Keratinocyte (primary cell): ENCODE results near the gene CA12. TPM values are rescaled to one million over a fixed set of nuclear protein-coding genes. Genes with fewer than 3 reads are reported as not detected.

Experiments used
- DNase-seq: peaks from one replicate; pipeline ENCODE4 v3.0.0-alpha.2; 2011; ENCODE audit warnings: low read depth, missing footprints, low spot score
- FAIRE-seq: peaks from 2 replicates; lab custom pipeline; 2011; peaks lifted over from hg19 to GRCh38; lab: Jason Lieb, UNC
- H2AFZ ChIP-seq: 2 replicates; pipeline ENCODE4 v1.6.0; 2012; ENCODE audit warnings: low read length, control low read depth, inconsistent platforms; ENCODE audit not compliant: control insufficient read depth
- H3K27ac ChIP-seq: 2 replicates; pipeline ENCODE4 v1.5.1; 2011; ENCODE audit warnings: low read length; ENCODE audit not compliant: control insufficient read depth, insufficient read depth
- H3K27me3 ChIP-seq: 3 replicates; pipeline ENCODE4 v1.6.0; 2011; ENCODE audit warnings: low read length; ENCODE audit not compliant: control insufficient read depth, insufficient read depth; ENCODE audit errors: extremely low read depth
- H3K36me3 ChIP-seq, 2 experiments: 2 replicates in 1 of 2; 3 replicates in 1 of 2; pipeline ENCODE4 v1.5.1; 2011; ENCODE audit warnings: low read length in 2 of 2, mild to moderate bottlenecking in 1 of 2; ENCODE audit not compliant: control insufficient read depth in 2 of 2, insufficient read depth in 2 of 2; ENCODE audit errors: extremely low read depth in 1 of 2
- H3K4me1 ChIP-seq: 3 replicates; pipeline ENCODE4 v1.5.1; 2011; ENCODE audit warnings: low read length; ENCODE audit not compliant: control insufficient read depth, insufficient read depth; ENCODE audit errors: extremely low read depth
- H3K4me2 ChIP-seq: 3 replicates; pipeline ENCODE4 v1.6.0; 2011; ENCODE audit warnings: low read depth, low read length; ENCODE audit not compliant: control insufficient read depth, insufficient read depth; ENCODE audit errors: extremely low read depth
- H3K4me3 ChIP-seq, 3 experiments: fragments of 200-600 bp in 1 of 3; sonication (generic) in 1 of 3; 2 replicates in 2 of 3; 3 replicates in 1 of 3; pipeline ENCODE4 v1.5.1; 2011 to 2016; ENCODE audit warnings: low read length in 3 of 3, mild to moderate bottlenecking in 3 of 3, control low read depth in 2 of 3, inconsistent platforms in 1 of 3, low read depth in 1 of 3, mixed read lengths in 1 of 3, mixed run types in 1 of 3, moderate library complexity in 1 of 3; ENCODE audit not compliant: control insufficient read depth in 2 of 3, insufficient read depth in 2 of 3; ENCODE audit errors: extremely low read depth in 1 of 3
- H3K79me2 ChIP-seq: 2 replicates; pipeline ENCODE4 v1.6.0; 2012; ENCODE audit warnings: low read length; ENCODE audit not compliant: control insufficient read depth, insufficient read depth
- H3K9ac ChIP-seq: 3 replicates; pipeline ENCODE4 v1.6.0; 2011; ENCODE audit warnings: low read length; ENCODE audit not compliant: control insufficient read depth, insufficient read depth; ENCODE audit errors: extremely low read depth
- H3K9me1 ChIP-seq: 3 replicates; pipeline ENCODE4 v1.6.0; 2011; ENCODE audit warnings: low read length; ENCODE audit not compliant: control insufficient read depth, insufficient read depth; ENCODE audit errors: extremely low read depth
- H3K9me3 ChIP-seq: 2 replicates; pipeline ENCODE4 v1.5.1; 2012; ENCODE audit warnings: low read depth, low read length; ENCODE audit not compliant: control insufficient read depth
- H4K20me1 ChIP-seq: 3 replicates; pipeline ENCODE4 v1.6.0; 2011; ENCODE audit warnings: low read length; ENCODE audit not compliant: control insufficient read depth, insufficient read depth; ENCODE audit errors: extremely low read depth
- CTCF ChIP-seq, 3 experiments: IDR thresholded peaks in 1 of 3; conservative IDR thresholded peaks in 1 of 3; optimal IDR thresholded peaks in 1 of 3; 2 replicates in 2 of 3; 3 replicates in 1 of 3; pipeline versions ENCODE3 to v1.5.1; 2011; ENCODE audit warnings: low read length in 3 of 3, mild to moderate bottlenecking in 3 of 3, moderate library complexity in 2 of 3, control low read depth in 1 of 3, inconsistent platforms in 1 of 3; ENCODE audit not compliant: insufficient read depth in 2 of 3; ENCODE audit errors: extremely low read depth in 1 of 3
- EZH2 ChIP-seq: IDR thresholded peaks from one replicate; pipeline ENCODE4 v1.6.1; 2012; ENCODE audit warnings: inconsistent platforms, mild to moderate bottlenecking, low read length, moderate library complexity
- dilution Hi-C: fragments of 300-500 bp; cut with MboI; formaldehyde crosslinking; loops from one replicate; pipeline ENCODE4 v1.7.0; 2020; ENCODE audit warnings: low sequenced_read_pairs; ENCODE audit not compliant: extremely low pct_ligation_motif_present
- polyA plus RNA-seq, 5 experiments: library from polyadenylated mRNA; depleted of rRNA in 3 of 5; stranded (reverse) in 3 of 5; stranded (forward) in 1 of 5; unstranded in 1 of 5; fragments of >200 nt; gene quantifications; 1 replicate in 1 of 5; 2 replicates in 3 of 5; 3 replicates in 1 of 5; pipeline versions ENCODE4 v1.2.1 to v1.2.3, GENCODE V29; 2011 to 2012; ENCODE audit warnings: missing spikeins in 2 of 5, low read depth in 1 of 5, low replicate concordance in 1 of 5

CA12 gene
- polyA plus RNA-seq, 1 donor (not counting 4 experiments of a cell fraction or from before 2014, with no cell fraction given), result 158 TPM

- no peak for FAIRE-seq
- DNase-seq, result no peak
- H3K4me2 ChIP-seq, result no peak overlapping the region
- no peaks in the 10 kb centered on the region for H3K27me3 ChIP-seq
- H3K9me3 ChIP-seq, result no peaks in the 10 kb centered on the region
- dilution Hi-C loops, result no loop called here
- no peaks in the 10 kb centered on the region for H3K36me3 ChIP-seq
- H3K4me1 ChIP-seq, result peaks cover 27% of the 10 kb centered on the region
- H4K20me1 ChIP-seq, result no peaks in the 10 kb centered on the region
- no peak overlapping the region for H3K4me3 ChIP-seq
- H3K9me1 ChIP-seq, result no peaks in the 10 kb centered on the region
- no peak overlapping the region for H3K9ac ChIP-seq
- TF ChIP-seq EZH2 (no peak), CTCF (optimal IDR thresholded peaks at IDR 0.05 in 1 of 3, IDR thresholded peaks at IDR 0.05 in 1 of 3, conservative IDR thresholded peaks at IDR 0.05 in 1 of 3; ENCODE audit: extremely low read depth in 1 of 3, insufficient read depth in 2 of 3, low read length in 3 of 3) (no peak)
- no peak overlapping the region for H3K27ac ChIP-seq
- no peaks in the 10 kb centered on the region for H3K79me2 ChIP-seq
- H2AFZ ChIP-seq, result no peak overlapping the region
These were observed 6.9 kb upstream of the CA12 start for GRCh38 chr15:63388511-63388910.

GRCh38 chr15:63387748-63388493 lies 6.3 kb upstream of the CA12 start:
- no peaks in the 10 kb centered on the region for H3K79me2 ChIP-seq
- no peaks in the 10 kb centered on the region for H3K27me3 ChIP-seq
- H3K9ac ChIP-seq, result no peak overlapping the region
- H3K27ac ChIP-seq, result no peak overlapping the region
- no peak overlapping the region for H2AFZ ChIP-seq
- no peak overlapping the region for H3K4me2 ChIP-seq
- dilution Hi-C loops, result no loop called here
- H3K36me3 ChIP-seq, result no peaks in the 10 kb centered on the region
- peaks cover 32% of the 10 kb centered on the region for H3K4me1 ChIP-seq
- no peak for TF ChIP-seq EZH2
- TF ChIP-seq CTCF (optimal IDR thresholded peaks at IDR 0.05 in 1 of 3, IDR thresholded peaks at IDR 0.05 in 1 of 3, conservative IDR thresholded peaks at IDR 0.05 in 1 of 3; ENCODE audit: extremely low read depth in 1 of 3, insufficient read depth in 2 of 3, low read length in 3 of 3), result no peak
- FAIRE-seq (no peak), DNase-seq (no peak)
- H4K20me1 ChIP-seq, result no peaks in the 10 kb centered on the region
- H3K9me1 ChIP-seq, result no peaks in the 10 kb centered on the region
- H3K4me3 ChIP-seq, result no peak overlapping the region
- no peaks in the 10 kb centered on the region for H3K9me3 ChIP-seq
